ENCODE data around the gene AGBL4. TPM values are rescaled to one million over a fixed set of nuclear protein-coding genes. Genes with fewer than 3 reads are reported as not detected.
"Not testable (repeated sequence)": the region's sequence is repeated elsewhere in the genome, so short reads cannot be mapped to it uniquely, and the experiment has no call there.

The AGBL4 gene
- total RNA-seq, 4 donors from 2014 or later = not detected

GRCh38 chr1:49841767-49842166 lies 182.0 kb downstream of the AGBL4 start:
- H3K27ac ChIP-seq = no peak overlapping the region
- WGBS, 2 donors = 83 to 88% methylated on average over 10 to 13 of the region's 13 CpGs
- intact Hi-C loops (cut with DNase I) = no loop called here
- TF ChIP-seq, protein P1, sequence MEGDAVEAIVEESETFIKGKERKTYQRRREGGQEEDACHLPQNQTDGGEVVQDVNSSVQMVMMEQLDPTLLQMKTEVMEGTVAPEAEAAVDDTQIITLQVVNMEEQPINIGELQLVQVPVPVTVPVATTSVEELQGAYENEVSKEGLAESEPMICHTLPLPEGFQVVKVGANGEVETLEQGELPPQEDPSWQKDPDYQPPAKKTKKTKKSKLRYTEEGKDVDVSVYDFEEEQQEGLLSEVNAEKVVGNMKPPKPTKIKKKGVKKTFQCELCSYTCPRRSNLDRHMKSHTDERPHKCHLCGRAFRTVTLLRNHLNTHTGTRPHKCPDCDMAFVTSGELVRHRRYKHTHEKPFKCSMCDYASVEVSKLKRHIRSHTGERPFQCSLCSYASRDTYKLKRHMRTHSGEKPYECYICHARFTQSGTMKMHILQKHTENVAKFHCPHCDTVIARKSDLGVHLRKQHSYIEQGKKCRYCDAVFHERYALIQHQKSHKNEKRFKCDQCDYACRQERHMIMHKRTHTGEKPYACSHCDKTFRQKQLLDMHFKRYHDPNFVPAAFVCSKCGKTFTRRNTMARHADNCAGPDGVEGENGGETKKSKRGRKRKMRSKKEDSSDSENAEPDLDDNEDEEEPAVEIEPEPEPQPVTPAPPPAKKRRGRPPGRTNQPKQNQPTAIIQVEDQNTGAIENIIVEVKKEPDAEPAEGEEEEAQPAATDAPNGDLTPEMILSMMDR (IDR thresholded peaks at IDR 0.05) = no peak
- no peak for TF ChIP-seq POLR2A (IDR thresholded peaks at IDR 0.05)
- no peak overlapping the region for H3K4me3 ChIP-seq
- H3K9me3 ChIP-seq = peaks cover 0 to 40% (median 8%) of the 10 kb centered on the region in 3 donors
- no peaks in the 10 kb centered on the region for H3K27me3 ChIP-seq
- no peak for DNase-seq
- no peaks in the 10 kb centered on the region for H3K36me3 ChIP-seq
- H3K4me1 ChIP-seq = no peaks in the 10 kb centered on the region

- H3K4me3 ChIP-seq = no peak overlapping the region
- H3K4me1 ChIP-seq = no peaks in the 10 kb centered on the region
- 32% methylated on average over 1 of the region's 1 CpG for WGBS, 2 donors
- TF ChIP-seq, protein P1 (IDR thresholded peaks at IDR 0.05) = no peak
- no peak for TF ChIP-seq POLR2A (IDR thresholded peaks at IDR 0.05)
- no peak overlapping the region for H3K27ac ChIP-seq
- no peaks in the 10 kb centered on the region for H3K9me3 ChIP-seq
- no peaks in the 10 kb centered on the region for H3K36me3 ChIP-seq
- no peaks in the 10 kb centered on the region for H3K27me3 ChIP-seq
- intact Hi-C loops (cut with DNase I) = no loop called here
- no peak for DNase-seq
These were observed 199.5 kb downstream of the AGBL4 start for GRCh38 chr1:49824261-49824660.

DNA sequence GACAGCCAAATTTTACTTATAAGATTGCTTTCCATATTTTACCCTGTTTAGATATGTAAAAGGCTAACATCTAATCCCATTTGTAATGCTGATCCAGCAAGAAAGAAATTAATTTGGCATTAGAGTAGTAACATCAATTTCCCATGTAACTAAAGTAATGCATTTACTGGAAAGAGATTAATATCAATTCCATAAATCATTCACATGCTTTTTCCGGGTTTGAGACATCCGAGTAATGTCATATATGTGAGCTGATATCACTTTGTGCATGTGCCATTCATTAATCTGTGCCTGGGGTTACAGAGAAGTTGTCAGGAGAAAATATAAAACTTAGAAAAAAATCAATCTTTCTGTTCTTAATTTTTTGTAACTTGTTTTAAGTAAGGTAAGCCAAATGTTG lies 206.1 kb downstream of the AGBL4 start:
- no peaks in the 10 kb centered on the region for H3K9me3 ChIP-seq
- H3K4me1 ChIP-seq = no peaks in the 10 kb centered on the region
- H3K27me3 ChIP-seq = no peaks in the 10 kb centered on the region
- no peak for TF ChIP-seq POLR2A (IDR thresholded peaks at IDR 0.05)
- TF ChIP-seq, protein P1 (IDR thresholded peaks at IDR 0.05) = no peak
- intact Hi-C loops (cut with DNase I) = no loop called here
- 53 to 54% methylated on average over 2 of the region's 2 CpGs for WGBS, 2 donors
- H3K27ac ChIP-seq = no peak overlapping the region
- no peak for DNase-seq
- no peak overlapping the region for H3K4me3 ChIP-seq
- H3K36me3 ChIP-seq = no peaks in the 10 kb centered on the region

DNA sequence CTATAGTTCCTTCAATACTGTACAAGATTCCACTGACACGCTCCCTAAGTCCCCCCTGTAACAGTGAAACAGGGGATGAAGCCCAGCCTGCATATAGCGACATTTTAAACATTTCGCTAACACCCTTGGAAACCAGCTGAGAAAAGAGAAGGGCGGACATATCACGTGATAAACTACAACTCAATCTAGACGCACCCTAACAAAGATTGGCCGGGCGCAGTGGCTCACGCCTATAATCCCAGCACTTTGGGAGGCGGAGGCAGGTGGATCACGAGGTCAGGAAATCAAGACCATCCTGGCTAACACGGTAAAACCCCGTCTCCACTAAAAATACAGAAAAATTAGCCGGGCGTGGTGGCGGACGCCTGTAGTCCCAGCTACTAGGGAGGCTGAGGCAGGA lies 236.7 kb downstream of the AGBL4 start:
- intact Hi-C loops (cut with DNase I) = not testable (repeated sequence)
- WGBS, 2 donors = 86 to 89% methylated on average over 11 to 17 of the region's 17 CpGs

GRCh38 chr1:49765034-49765433 lies 258.7 kb downstream of the AGBL4 start:
- Histone ChIP-seq H3K27ac (no peak overlapping the region), H3K4me3 (no peak overlapping the region), H3K27me3 (no peaks in the 10 kb centered on the region), H3K9me3 (peaks cover 0 to 6% (median 0%) of the 10 kb centered on the region in 3 donors), H3K36me3 (no peaks in the 10 kb centered on the region), H3K4me1 (no peaks in the 10 kb centered on the region)
- 32 to 38% methylated on average over 2 of the region's 3 CpGs for WGBS, 2 donors
- TF ChIP-seq POLR2A (IDR thresholded peaks at IDR 0.05) = no peak
- TF ChIP-seq, protein P1 (IDR thresholded peaks at IDR 0.05) = no peak
- DNase-seq = no peak
- intact Hi-C loops (cut with DNase I) = no loop called here

More for the DNA sequence above, 236.7 kb downstream of the AGBL4 start:
- H3K27me3 ChIP-seq, H3K36me3 ChIP-seq, H3K27ac ChIP-seq, H3K4me3 ChIP-seq, H3K9me3 ChIP-seq, H3K4me1 ChIP-seq, DNase-seq: not testable (repeated sequence)

DNA sequence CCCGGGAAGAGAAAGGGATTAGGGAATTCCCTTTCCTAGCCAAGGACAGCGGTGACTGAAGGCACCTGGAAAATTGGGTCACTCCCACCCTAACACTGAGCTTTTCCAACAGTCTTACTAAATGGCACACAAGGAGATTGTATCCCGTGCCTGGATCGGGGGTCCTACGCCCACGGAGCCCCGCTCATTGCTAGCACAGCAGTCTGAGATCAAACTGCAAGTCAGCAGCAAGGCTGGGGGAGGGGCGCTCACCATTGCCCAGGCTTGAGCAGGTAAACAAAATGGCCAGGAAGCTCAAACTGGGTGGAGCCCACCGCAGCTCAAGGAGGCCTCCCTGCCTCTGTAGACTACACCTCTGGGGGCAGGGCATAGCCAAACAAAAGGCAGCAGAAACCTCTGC lies 285.6 kb downstream of the AGBL4 start:
- not testable (repeated sequence) for DNase-seq

More for the DNA sequence above, 285.6 kb downstream of the AGBL4 start:
- H3K27me3 ChIP-seq; H3K4me1 ChIP-seq; H3K27ac ChIP-seq; H3K4me3 ChIP-seq; intact Hi-C loops (cut with DNase I); H3K36me3 ChIP-seq: not testable (repeated sequence)
- 100% methylated on average over 1 to 3 of the region's 9 CpGs for WGBS, 2 donors
- peaks cover 0 to 21% (median 0%) of the 10 kb centered on the region in 3 donors for H3K9me3 ChIP-seq
